Activated CD8-positive, alpha-beta memory T cell treated with anti-CD3 and anti-CD28 coated beads for 48 hours (primary cell): Measurements from ENCODE around the gene PTAFR.

ENCODE experiments used
- DNase-seq, 3 experiments: peaks; one replicate each; pipeline ENCODE4 v3.0.0-alpha.2; 2020; ENCODE audit warnings: low read depth in 2 of 3, low spot score in 2 of 3

The PTAFR gene

GRCh38 chr1:28122183-28122582 is 54.3 kb downstream of the PTAFR start:
- DNase-seq: no peak

- DNase-seq: no peak
These were observed 56.9 kb downstream of the PTAFR start for GRCh38 chr1:28119556-28119955.

GRCh38 chr1:28118640-28119307 is 57.7 kb downstream of the PTAFR start:
- no peak for DNase-seq

GRCh38 chr1:28115267-28115666 is 61.2 kb downstream of the PTAFR start:
- peak in 2 of 3 experiments; percentile 11 to 33 for DNase-seq

GRCh38 chr1:28114844-28115243 is 61.6 kb downstream of the PTAFR start:
- DNase-seq: no peak

GRCh38 chr1:28113242-28113572 is 63.3 kb downstream of the PTAFR start:
- DNase-seq: no peak

- no peak for DNase-seq
These were observed 63.9 kb downstream of the PTAFR start for GRCh38 chr1:28112388-28113241.

- DNase-seq: no peak
These were observed 65.3 kb downstream of the PTAFR start for GRCh38 chr1:28111157-28111556.

- DNase-seq: no peak
These were observed 65.9 kb downstream of the PTAFR start for GRCh38 chr1:28110555-28110954.

- DNase-seq: no peak
These were observed 66.9 kb downstream of the PTAFR start for GRCh38 chr1:28109639-28110038.

- DNase-seq: no peak
These were observed 68.5 kb downstream of the PTAFR start for GRCh38 chr1:28108001-28108400.

- no peak for DNase-seq
These were observed 71.5 kb downstream of the PTAFR start for GRCh38 chr1:28104866-28105467.

- no peak for DNase-seq
These were observed 74.3 kb downstream of the PTAFR start for GRCh38 chr1:28102189-28102588.

- DNase-seq: no peak
These were observed 77.3 kb downstream of the PTAFR start for GRCh38 chr1:28099050-28099769.
